ENCODE results near the gene PDGFC. TPM values are rescaled to one million over a fixed set of nuclear protein-coding genes. Genes with fewer than 3 reads are reported as not detected.

PDGFC gene, protein sequence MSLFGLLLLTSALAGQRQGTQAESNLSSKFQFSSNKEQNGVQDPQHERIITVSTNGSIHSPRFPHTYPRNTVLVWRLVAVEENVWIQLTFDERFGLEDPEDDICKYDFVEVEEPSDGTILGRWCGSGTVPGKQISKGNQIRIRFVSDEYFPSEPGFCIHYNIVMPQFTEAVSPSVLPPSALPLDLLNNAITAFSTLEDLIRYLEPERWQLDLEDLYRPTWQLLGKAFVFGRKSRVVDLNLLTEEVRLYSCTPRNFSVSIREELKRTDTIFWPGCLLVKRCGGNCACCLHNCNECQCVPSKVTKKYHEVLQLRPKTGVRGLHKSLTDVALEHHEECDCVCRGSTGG
- 1.8 to 3.7 TPM (median 3.2 TPM) in 5 replicates for total RNA-seq (2022; extraction: Qiagen RNA extraction; ENCODE audit: low read depth)

DNA sequence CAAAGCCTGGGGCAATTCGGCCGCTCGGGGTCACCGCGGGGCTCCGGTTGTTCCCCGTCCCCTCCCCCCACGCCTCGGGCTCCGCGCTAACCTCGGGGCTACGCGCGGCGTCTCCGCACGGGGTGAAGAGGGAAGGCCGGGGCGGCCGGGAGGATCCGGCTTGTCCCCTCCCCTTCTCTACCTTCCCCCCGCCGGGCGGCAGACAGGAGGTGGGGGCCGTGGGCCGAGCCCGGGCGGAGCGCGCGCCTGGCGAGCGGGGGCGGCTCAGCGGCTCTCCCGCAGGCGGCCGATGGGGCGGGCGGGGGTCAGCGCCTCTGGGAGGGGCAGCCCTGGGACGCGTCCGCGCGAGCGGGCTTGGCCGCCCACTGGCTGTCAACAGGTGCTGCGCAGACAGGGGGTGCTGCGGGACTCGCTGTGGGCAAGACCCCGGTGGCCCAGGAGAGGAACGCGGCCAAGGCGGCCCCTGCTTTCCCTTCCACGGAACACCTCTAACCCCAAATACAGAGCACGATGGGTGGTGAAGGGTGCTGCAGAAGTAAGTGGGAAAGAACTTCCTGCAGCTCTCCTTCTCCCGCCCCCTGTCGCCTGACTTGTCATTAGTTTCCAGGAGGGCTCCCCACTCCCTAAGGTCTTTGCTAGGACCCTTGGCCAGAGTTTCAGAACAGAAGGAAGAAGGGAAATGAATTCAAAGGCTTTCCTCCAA lies at the start of gene PDGFC:
Gene PDGFC (minus strand): TSS at position 124 of the 703 bp plus-strand sequence. CDS start 896 bp downstream, outside the sequence.

Other genes with a start within 250 kb of the PDGFC start
- gene GLRB, start 104.4 kb upstream of the PDGFC start, total RNA-seq (2022; extraction: Qiagen RNA extraction; ENCODE audit: low read depth): 0.78 to 1.1 TPM (median 0.91 TPM) in 5 replicates
- not detected in 5 replicates for gene GRIA2, start 248.9 kb upstream of the PDGFC start, total RNA-seq (2022; extraction: Qiagen RNA extraction; ENCODE audit: low read depth)

All from A549 treated with CpdA at 1 μM for 4 hours (cell line).